Activated CD4-positive, alpha-beta memory T cell treated with anti-CD3 and anti-CD28 coated beads, Interleukin-2, amount 10 ng/mL, durations not matched to agents 7 days and 5 days (primary cell): Measurements from ENCODE around the gene GSK3A. TPM values are rescaled to one million over a fixed set of nuclear protein-coding genes. Genes with fewer than 3 reads are reported as not detected.
A peak's percentile ranks its signal among the peaks of the same experiment; 100 is the strongest.

Source experiments
- CTCF ChIA-PET: fragments of 350-600 bp; sonication (Branson Sonifier 250); formaldehyde crosslinking; loops from one replicate; lab custom pipeline; 2021; ENCODE audit warnings: antibody characterized with exemption, inconsistent platforms; lab: Charles Lee
- POLR2A ChIA-PET: fragments of 350-600 bp; sonication (Branson Sonifier 250); formaldehyde crosslinking; loops from one replicate; lab custom pipeline; 2021; ENCODE audit warnings: antibody characterized with exemption; lab: Charles Lee
- DNase-seq: peaks from one replicate; pipeline ENCODE4 v3.0.0-alpha.2; 2020
- H3K27ac Mint-ChIP-seq: one replicate; pipeline ENCODE4 v1.8.0; 2021; ENCODE audit warnings: mild to moderate bottlenecking, mixed read lengths
- H3K27me3 Mint-ChIP-seq: one replicate; pipeline ENCODE4 v1.8.0; 2021; ENCODE audit warnings: mixed read lengths
- H3K36me3 Mint-ChIP-seq: one replicate; pipeline ENCODE4 v1.8.0; 2021; ENCODE audit warnings: low read depth, mixed read lengths
- H3K4me1 Mint-ChIP-seq: one replicate; pipeline ENCODE4 v1.8.0; 2021; ENCODE audit warnings: mixed read lengths
- H3K4me3 Mint-ChIP-seq: one replicate; pipeline ENCODE4 v1.8.0; 2021; ENCODE audit warnings: mild to moderate bottlenecking, mixed read lengths
- H3K9me3 Mint-ChIP-seq: one replicate; pipeline ENCODE4 v1.8.0; 2021; ENCODE audit warnings: mixed read lengths
- total RNA-seq, 2 experiments: library from RNA; stranded (reverse); gene quantifications; one replicate each; pipeline ENCODE4 v1.2.3, GENCODE V29; 2021

GSK3A gene
- total RNA-seq = 10 to 100 TPM; 48.9 to 50.7 TPM

DNA sequence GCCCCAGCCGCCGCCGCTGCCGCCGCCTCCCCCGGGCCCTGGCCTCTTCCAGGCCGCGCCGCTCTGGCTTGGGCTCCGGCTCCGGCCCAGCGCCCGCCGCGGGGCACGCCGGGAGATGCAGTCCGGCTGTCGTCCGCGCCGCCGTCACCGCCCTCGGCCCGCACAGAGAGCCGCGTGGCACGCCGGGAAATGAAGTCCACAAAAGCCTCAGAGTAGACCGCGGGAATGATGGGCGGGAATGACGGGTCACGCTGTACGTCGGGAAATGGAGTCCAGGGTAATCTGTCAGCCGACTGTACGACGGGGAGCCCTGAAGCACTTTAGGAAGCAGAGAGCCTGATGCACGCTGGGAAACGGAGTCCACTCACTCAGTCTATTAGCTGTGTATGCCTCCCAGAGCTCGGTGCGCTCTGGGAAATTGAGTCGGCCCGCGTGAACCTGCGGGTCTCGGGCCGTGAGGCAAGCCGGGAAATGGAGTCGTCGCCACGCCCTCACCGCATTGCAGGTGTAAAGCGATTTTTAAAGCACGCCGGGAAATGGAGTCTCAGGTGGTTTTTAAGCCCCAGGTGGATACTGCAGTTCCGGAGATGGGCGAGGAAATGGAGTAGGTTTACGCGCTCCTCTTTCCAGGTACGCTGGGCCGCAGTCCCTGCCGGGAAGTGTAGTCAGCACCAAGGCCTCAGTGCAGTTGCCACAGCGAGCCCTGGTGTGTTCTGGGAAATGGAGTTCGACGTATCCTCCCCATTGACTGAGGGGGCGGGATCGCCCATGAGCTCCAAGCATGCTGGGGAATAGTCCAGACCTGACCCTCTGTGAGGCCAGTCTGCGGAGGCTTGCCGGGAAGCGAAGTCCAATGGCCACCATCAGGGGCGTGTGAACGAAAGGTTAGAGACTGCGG is at the start of gene GSK3A:
Gene GSK3A (minus strand): TSS at position 91 of the 898 bp plus-strand sequence. CDS start 137 bp downstream, outside the sequence.
- no peaks in the 10 kb centered on the region for H3K27me3 Mint-ChIP-seq
- no peaks in the 10 kb centered on the region for H3K9me3 Mint-ChIP-seq
- CTCF ChIA-PET = interaction anchor here (0.7 to 6.6 kb wide), 20 partner anchors 9 to 134 kb away, joined by 3 to 64 read pairs (median 6); partner anchors contain the start of genes POU2F2 and ZNF526
- peak; percentile 97 for DNase-seq
- H3K4me3 Mint-ChIP-seq = peak within 1 kb of the TSS; percentile 85
- peaks cover 19% of the 10 kb centered on the region for H3K36me3 Mint-ChIP-seq
- H3K4me1 Mint-ChIP-seq = peaks cover 55% of the 10 kb centered on the region
- peak within 1 kb of the TSS; percentile 90 for H3K27ac Mint-ChIP-seq
- POLR2A ChIA-PET = interaction anchor here (0.9 to 8.3 kb wide), 25 partner anchors 8 to 176 kb away, joined by 3 to 106 read pairs (median 4); partner anchors contain the start of genes CIC, ERF, POU2F2 and ZNF526

DNA sequence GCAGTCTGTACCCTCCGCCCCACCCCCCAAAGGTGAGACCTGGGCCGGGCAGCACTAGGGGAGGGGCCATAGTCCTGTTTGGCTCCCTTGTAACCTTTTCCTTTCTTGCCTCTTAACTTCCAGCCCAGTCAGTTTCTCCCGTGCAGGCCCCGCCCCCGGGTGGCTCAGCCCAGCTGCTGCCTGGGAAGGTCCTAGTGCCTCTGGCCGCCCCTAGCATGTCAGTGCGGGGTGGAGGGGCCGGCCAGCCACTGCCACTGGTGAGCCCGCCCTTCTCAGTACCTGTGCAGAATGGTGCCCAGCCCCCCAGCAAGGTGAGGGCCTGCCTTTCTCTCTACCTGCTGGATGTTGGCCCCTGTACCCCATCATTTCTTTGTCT is 49.0 kb upstream of the GSK3A start:
- no peak for DNase-seq
- Mint-ChIP-seq H3K9me3 (no peaks in the 10 kb centered on the region), H3K36me3 (peaks cover 48% of the 10 kb centered on the region), H3K27me3 (no peaks in the 10 kb centered on the region), H3K4me3 (no peak overlapping the region), H3K4me1 (peaks cover 10% of the 10 kb centered on the region), H3K27ac (no peak overlapping the region)
- ChIA-PET CTCF (no interaction called here), POLR2A (no interaction called here)

DNA sequence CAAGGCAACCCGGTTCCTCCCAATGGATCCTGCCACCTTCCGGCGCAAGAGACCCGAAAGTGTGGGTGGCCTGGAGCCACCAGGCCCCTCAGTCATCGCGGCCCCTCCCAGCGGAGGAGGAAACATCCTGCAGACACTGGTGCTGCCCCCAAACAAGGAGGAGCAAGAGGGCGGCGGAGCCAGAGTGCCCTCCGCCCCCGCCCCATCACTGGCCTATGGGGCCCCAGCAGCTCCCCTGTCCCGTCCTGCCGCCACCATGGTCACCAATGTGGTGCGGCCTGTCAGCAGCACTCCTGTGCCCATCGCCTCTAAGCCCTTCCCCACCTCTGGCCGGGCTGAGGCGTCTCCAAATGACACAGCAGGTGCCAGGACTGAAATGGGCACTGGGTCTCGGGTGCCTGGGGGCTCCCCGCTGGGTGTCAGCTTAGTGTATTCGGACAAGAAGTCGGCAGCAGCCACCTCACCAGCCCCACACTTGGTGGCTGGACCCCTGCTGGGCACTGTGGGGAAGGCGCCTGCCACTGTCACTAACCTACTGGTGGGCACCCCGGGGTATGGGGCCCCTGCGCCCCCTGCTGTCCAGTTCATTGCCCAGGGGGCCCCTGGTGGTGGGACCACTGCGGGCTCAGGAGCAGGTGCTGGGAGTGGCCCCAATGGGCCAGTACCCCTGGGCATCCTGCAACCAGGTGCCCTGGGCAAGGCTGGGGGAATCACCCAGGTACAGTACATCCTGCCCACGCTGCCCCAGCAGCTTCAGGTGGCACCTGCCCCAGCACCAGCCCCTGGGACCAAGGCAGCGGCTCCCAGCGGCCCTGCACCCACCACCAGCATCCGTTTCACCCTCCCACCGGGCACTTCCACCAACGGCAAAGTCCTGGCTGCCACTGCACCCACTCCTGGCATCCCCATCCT is 48.4 kb upstream of the GSK3A start:
- ChIA-PET POLR2A (no interaction called here), CTCF (no interaction called here)
- peak; percentile 51 for DNase-seq
- peaks cover 16% of the 10 kb centered on the region for H3K4me1 Mint-ChIP-seq
- H3K36me3 Mint-ChIP-seq = peaks cover 53% of the 10 kb centered on the region
- no peaks in the 10 kb centered on the region for H3K9me3 Mint-ChIP-seq
- no peak overlapping the region for H3K27ac Mint-ChIP-seq
- H3K4me3 Mint-ChIP-seq = no peak overlapping the region
- no peaks in the 10 kb centered on the region for H3K27me3 Mint-ChIP-seq

DNA sequence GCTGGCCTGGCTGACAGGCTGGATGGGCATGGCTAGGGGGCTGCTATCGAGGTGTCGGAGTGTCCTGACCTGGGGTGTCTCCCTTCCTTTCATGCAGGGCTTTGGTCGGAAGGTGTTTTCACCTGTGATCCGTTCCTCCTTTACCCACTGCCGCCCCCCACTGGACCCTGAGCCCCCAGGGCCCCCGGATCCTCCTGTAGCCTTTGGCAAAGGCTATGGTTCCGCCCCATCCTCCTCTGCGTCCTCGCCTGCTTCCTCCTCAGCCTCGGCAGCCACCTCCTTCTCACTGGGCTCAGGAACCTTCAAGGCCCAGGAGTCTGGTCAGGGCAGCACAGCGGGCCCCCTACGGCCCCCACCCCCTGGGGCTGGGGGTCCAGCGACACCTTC is 47.7 kb upstream of the GSK3A start:
- ChIA-PET CTCF (no interaction called here), POLR2A (no interaction called here)
- Mint-ChIP-seq H3K36me3 (peaks cover 51% of the 10 kb centered on the region), H3K9me3 (no peaks in the 10 kb centered on the region), H3K4me1 (peaks cover 23% of the 10 kb centered on the region), H3K27ac (no peak overlapping the region), H3K4me3 (no peak overlapping the region), H3K27me3 (no peaks in the 10 kb centered on the region)
- no peak for DNase-seq

DNA sequence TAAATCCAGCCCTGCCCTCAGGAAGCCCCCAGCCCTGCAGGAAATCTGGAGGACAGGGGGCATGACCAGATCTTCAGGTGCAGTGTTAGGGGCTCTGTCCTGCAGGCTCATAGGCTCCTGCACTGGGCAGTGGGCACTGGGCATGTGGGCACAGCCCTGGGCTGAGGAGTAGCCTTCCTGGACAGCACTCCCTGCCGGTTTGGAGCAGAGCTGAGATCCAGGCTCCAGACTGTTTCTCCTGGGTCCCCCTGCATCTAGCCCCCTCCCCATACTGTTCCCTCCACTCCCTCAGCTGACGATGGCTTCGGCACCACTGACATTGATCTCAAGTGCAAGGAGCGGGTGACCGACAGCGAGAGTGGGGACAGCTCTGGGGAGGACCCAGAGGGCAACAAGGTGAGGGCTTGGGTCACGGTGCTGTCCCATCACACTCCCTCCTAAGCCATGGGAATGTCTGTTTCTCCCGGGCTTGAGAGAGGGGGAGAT is 47.2 kb upstream of the GSK3A start:
- Mint-ChIP-seq H3K9me3 (no peaks in the 10 kb centered on the region), H3K27ac (no peak overlapping the region), H3K4me1 (peaks cover 28% of the 10 kb centered on the region), H3K27me3 (no peaks in the 10 kb centered on the region), H3K36me3 (peaks cover 53% of the 10 kb centered on the region), H3K4me3 (no peak overlapping the region)
- ChIA-PET POLR2A (interaction anchor here (1.4 kb wide), 1 partner anchor 69 kb away, joined by 4 read pairs; the partner anchor contains the start of gene ZNF526), CTCF (interaction anchor here (0.6 kb wide), 1 partner anchor 29 kb away, joined by 3 read pairs; no protein-coding TSS in a partner anchor)
- no peak for DNase-seq

GRCh38 chr19:42288881-42289555 is 46.6 kb upstream of the GSK3A start:
- ChIA-PET CTCF (interaction anchor here (0.6 kb wide), 1 partner anchor 29 kb away, joined by 3 read pairs; no protein-coding TSS in a partner anchor), POLR2A (interaction anchor here (0.8 to 1.4 kb wide), 2 partner anchors 9 to 69 kb away, joined by 3 to 4 read pairs; partner anchors contain the start of gene ZNF526)
- Mint-ChIP-seq H3K27ac (no peak overlapping the region), H3K27me3 (no peaks in the 10 kb centered on the region), H3K4me3 (no peak overlapping the region), H3K4me1 (peaks cover 28% of the 10 kb centered on the region), H3K9me3 (no peaks in the 10 kb centered on the region), H3K36me3 (peaks cover 48% of the 10 kb centered on the region)
- DNase-seq = no peak

- Mint-ChIP-seq H3K4me1 (peaks cover 28% of the 10 kb centered on the region), H3K27me3 (no peaks in the 10 kb centered on the region), H3K9me3 (no peaks in the 10 kb centered on the region), H3K27ac (no peak overlapping the region), H3K36me3 (peaks cover 42% of the 10 kb centered on the region), H3K4me3 (no peak overlapping the region)
- ChIA-PET POLR2A (interaction anchor here (0.8 to 1.4 kb wide), 2 partner anchors 9 to 68 kb away, joined by 3 to 4 read pairs; partner anchors contain the start of gene ZNF526), CTCF (no interaction called here)
- DNase-seq = no peak
Measured at GRCh38 chr19:42288387-42288786, 46.0 kb upstream of the GSK3A start.

GRCh38 chr19:42287827-42288107 is 45.4 kb upstream of the GSK3A start:
- Mint-ChIP-seq H3K36me3 (peaks cover 37% of the 10 kb centered on the region), H3K27me3 (no peaks in the 10 kb centered on the region), H3K27ac (no peak overlapping the region), H3K4me3 (no peak overlapping the region), H3K9me3 (no peaks in the 10 kb centered on the region), H3K4me1 (peaks cover 26% of the 10 kb centered on the region)
- no peak for DNase-seq
- ChIA-PET CTCF (no interaction called here), POLR2A (no interaction called here)

DNA sequence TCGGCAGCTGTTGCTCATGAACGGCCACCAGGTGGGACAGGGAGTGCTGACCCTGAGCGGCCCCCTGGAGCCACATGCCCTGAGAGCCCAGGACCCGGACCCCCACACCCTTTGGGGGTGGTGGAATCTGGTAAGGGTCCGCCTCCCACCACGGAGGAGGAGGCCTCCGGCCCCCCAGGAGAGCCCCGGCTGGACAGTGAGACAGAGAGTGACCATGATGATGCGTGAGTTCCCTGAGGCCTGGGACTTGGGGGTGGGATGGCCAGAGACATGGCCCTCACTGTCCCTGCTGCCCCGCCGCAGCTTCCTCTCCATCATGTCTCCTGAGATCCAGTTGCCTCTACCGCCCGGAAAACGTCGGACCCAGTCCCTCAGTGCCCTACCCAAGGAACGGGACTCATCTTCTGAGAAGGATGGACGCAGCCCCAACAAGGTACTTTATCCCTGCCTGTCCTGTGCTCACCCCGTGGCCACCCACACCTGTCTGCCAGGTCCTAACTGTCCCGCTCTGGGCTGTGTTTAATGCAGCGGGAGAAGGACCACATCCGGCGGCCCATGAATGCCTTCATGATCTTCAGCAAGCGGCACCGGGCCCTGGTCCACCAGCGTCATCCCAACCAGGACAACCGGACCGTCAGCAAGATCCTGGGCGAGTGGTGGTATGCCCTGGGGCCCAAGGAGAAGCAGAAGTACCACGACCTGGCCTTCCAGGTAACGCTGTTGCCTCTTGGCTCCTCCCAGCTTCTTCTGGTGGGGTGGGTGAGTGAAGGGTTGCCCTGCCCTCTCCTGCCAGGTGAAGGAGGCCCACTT is 44.8 kb upstream of the GSK3A start:
- H3K9me3 Mint-ChIP-seq = no peaks in the 10 kb centered on the region
- no peak overlapping the region for H3K4me3 Mint-ChIP-seq
- ChIA-PET CTCF (no interaction called here), POLR2A (no interaction called here)
- H3K27ac Mint-ChIP-seq = no peak overlapping the region
- peaks cover 34% of the 10 kb centered on the region for H3K36me3 Mint-ChIP-seq
- H3K4me1 Mint-ChIP-seq = peaks cover 26% of the 10 kb centered on the region
- no peaks in the 10 kb centered on the region for H3K27me3 Mint-ChIP-seq
- no peak for DNase-seq

DNA sequence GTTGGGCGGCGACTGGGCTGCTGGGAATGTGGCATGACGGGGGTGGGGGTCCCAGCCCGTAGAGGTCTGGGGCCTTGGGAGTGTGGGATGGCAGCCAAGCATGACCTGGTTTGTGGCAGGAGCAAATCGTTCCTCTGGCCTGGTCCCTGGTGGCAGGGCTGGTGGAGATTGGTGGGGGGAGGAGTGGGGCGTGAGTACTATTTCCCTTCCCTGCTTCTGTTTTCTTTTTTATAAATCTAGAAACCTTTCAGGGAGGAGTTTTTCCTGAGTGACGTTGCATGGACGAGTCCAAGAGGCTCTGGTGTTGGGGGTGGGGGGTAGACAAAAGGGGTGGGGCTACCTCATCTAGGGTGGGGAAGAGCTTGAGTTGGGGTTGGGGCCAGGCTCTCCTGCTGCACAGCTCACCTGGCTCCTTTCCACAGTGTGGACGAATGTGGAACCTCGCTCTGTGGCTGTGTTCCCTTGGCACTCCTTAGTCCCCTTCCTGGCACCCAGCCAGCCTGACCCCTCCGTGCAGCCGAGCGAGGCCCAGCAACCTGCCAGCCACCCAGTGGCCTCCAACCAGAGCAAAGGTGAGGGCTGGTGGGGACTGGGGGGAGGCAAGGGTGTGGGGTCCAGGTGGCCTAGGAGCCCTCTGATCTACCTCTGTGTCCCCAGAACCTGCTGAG is 44.1 kb upstream of the GSK3A start:
- ChIA-PET POLR2A (no interaction called here), CTCF (no interaction called here)
- no peak for DNase-seq
- peaks cover 27% of the 10 kb centered on the region for H3K36me3 Mint-ChIP-seq
- peaks cover 20% of the 10 kb centered on the region for H3K4me1 Mint-ChIP-seq
- peak overlapping the region; percentile 44 for H3K27ac Mint-ChIP-seq
- H3K27me3 Mint-ChIP-seq = no peaks in the 10 kb centered on the region
- peak overlapping the region; percentile 41 for H3K4me3 Mint-ChIP-seq
- H3K9me3 Mint-ChIP-seq = no peaks in the 10 kb centered on the region

DNA sequence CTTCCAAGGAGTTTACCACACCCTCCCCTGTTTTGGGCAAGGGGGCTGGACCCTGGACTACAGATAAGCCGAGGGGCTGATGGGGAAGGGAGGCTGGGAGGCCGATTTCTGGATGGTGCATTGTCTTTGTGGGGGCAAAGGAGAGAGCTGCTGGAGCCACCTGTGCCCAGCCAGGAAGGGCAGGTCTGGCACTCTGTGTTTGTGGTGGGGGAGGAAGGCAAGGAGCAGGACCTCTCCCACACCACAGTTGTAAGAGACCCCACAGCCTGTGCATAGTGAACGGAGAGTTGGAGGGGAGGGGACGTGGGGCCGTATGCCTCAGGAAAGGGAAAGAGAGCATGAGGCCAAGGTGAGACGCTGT is 43.6 kb upstream of the GSK3A start:
- ChIA-PET POLR2A (no interaction called here), CTCF (no interaction called here)
- Mint-ChIP-seq H3K4me3 (peak overlapping the region; percentile 41), H3K9me3 (no peaks in the 10 kb centered on the region), H3K27me3 (no peaks in the 10 kb centered on the region), H3K27ac (peak overlapping the region; percentile 44), H3K36me3 (peaks cover 22% of the 10 kb centered on the region), H3K4me1 (peaks cover 18% of the 10 kb centered on the region)
- no peak for DNase-seq
